ENCODE results near the gene DPF3.

DNA sequence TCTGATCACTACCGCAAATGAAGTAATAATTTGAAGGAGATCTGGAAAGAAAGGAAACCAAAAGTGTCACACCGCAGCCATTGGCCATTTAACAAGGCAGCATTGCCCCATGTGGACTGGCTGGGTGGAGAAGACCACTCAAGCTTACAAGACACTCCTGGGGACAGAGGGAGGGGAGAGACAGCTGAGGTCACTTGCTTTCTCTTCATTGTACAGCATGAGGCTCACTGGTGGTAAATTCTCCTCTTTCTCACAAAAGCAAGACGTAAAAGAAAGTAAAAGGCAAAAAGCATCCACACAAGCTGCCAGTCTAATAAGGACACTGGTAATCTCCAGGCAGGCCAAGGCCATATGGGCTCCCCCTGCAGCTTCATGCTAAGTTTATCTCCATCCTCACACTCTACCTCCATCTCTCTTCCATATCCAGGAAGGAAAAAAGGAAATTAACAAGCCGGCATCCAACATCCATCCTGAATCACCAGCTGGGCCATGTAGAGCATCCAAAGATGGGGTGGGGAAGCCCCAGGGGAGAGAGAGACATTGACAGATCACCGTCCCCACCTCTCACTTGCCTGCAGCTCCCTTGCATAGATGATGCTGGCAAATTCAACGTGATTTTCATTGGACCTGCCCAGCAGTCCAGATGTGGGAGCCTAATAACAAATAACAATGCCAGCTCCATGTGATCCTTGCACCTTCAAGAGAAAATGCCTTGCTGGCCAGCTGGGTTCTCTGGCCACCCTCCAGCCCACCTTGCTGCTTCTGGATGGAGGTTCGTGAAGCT is 100.6 kb downstream of the DPF3 start:
- TF ChIP-seq, protein P1, sequence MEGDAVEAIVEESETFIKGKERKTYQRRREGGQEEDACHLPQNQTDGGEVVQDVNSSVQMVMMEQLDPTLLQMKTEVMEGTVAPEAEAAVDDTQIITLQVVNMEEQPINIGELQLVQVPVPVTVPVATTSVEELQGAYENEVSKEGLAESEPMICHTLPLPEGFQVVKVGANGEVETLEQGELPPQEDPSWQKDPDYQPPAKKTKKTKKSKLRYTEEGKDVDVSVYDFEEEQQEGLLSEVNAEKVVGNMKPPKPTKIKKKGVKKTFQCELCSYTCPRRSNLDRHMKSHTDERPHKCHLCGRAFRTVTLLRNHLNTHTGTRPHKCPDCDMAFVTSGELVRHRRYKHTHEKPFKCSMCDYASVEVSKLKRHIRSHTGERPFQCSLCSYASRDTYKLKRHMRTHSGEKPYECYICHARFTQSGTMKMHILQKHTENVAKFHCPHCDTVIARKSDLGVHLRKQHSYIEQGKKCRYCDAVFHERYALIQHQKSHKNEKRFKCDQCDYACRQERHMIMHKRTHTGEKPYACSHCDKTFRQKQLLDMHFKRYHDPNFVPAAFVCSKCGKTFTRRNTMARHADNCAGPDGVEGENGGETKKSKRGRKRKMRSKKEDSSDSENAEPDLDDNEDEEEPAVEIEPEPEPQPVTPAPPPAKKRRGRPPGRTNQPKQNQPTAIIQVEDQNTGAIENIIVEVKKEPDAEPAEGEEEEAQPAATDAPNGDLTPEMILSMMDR (IDR thresholded peaks at IDR 0.05) = no peak
- TF ChIP-seq EZH2 (IDR thresholded peaks at IDR 0.05; ENCODE audit: borderline replicate concordance, insufficient read depth, low read depth, low read length, poor library complexity, severe bottlenecking) = no peak

Data from B cell (primary cell).